ENCODE data around the gene LCK. TPM values are rescaled to one million over a fixed set of nuclear protein-coding genes. Genes with fewer than 3 reads are reported as not detected.

Gene LCK
- total RNA-seq, 1 donor from 2014 or later: 1.1 TPM

DNA sequence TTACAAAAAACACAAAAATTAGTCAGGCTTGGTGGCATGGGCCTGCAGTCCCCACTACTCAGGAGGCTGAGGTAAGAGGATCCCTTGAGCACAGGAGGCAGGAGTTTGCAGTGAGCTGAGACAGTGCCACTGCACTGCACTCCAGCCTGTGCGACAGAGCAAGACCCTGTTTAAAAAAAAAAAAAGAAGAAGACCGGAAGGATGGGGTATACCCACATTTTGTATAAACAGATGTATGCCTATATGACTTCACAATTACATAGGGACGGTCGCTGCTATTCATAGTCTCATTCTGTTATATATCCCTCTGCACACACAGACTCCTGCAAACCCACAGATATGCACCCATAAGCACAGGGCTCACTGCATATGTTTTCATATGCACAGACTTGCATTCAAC, 12.7 kb downstream of the LCK start:
- H3K27me3 Mint-ChIP-seq (ENCODE audit: unreplicated experiment): peaks cover 4% of the 10 kb centered on the region
- no peak overlapping the region for H3K27ac Mint-ChIP-seq (ENCODE audit: unreplicated experiment)

DNA sequence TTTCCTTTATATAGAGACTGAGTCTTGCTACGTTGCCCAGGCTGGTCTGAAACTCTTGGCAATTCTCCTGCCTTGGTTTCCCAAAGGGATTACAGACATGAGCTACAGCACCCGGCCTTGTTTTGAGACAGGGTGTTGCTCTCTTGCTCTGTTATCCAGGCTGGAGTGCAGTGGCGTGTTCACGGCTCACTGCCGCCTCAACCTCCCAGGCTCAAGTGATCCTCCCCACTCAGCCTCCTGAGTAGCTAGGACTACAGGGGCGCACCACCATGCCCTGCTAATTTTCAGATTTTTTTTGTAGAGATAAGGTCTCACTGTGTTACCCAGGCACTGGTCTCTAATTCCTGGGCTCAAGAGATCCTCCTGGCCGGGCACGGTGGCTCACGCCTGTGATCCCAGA, 14.8 kb downstream of the LCK start:
- Mint-ChIP-seq H3K4me1 (ENCODE audit: unreplicated experiment) (peaks cover 14% of the 10 kb centered on the region), H3K9me3 (ENCODE audit: unreplicated experiment) (no peaks in the 10 kb centered on the region), H3K36me3 (ENCODE audit: low read depth, unreplicated experiment) (no peaks in the 10 kb centered on the region), H3K27me3 (ENCODE audit: unreplicated experiment) (peaks cover 2% of the 10 kb centered on the region), H3K27ac (ENCODE audit: unreplicated experiment) (peak overlapping the region; percentile 37), H3K4me3 (ENCODE audit: unreplicated experiment) (no peak overlapping the region)
- TF ChIP-seq, protein P1, sequence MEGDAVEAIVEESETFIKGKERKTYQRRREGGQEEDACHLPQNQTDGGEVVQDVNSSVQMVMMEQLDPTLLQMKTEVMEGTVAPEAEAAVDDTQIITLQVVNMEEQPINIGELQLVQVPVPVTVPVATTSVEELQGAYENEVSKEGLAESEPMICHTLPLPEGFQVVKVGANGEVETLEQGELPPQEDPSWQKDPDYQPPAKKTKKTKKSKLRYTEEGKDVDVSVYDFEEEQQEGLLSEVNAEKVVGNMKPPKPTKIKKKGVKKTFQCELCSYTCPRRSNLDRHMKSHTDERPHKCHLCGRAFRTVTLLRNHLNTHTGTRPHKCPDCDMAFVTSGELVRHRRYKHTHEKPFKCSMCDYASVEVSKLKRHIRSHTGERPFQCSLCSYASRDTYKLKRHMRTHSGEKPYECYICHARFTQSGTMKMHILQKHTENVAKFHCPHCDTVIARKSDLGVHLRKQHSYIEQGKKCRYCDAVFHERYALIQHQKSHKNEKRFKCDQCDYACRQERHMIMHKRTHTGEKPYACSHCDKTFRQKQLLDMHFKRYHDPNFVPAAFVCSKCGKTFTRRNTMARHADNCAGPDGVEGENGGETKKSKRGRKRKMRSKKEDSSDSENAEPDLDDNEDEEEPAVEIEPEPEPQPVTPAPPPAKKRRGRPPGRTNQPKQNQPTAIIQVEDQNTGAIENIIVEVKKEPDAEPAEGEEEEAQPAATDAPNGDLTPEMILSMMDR (IDR thresholded peaks at IDR 0.05; ENCODE audit: unreplicated experiment): no peak
- DNase-seq (ENCODE audit: low spot score): no peak

More for the DNA sequence above, 12.7 kb downstream of the LCK start:
- TF ChIP-seq, protein P1 (IDR thresholded peaks at IDR 0.05; ENCODE audit: unreplicated experiment): no peak
- H3K36me3 Mint-ChIP-seq (ENCODE audit: low read depth, unreplicated experiment): no peaks in the 10 kb centered on the region
- peaks cover 14% of the 10 kb centered on the region for H3K4me1 Mint-ChIP-seq (ENCODE audit: unreplicated experiment)
- H3K4me3 Mint-ChIP-seq (ENCODE audit: unreplicated experiment): no peak overlapping the region
- no peaks in the 10 kb centered on the region for H3K9me3 Mint-ChIP-seq (ENCODE audit: unreplicated experiment)
- DNase-seq (ENCODE audit: low spot score): no peak

DNA sequence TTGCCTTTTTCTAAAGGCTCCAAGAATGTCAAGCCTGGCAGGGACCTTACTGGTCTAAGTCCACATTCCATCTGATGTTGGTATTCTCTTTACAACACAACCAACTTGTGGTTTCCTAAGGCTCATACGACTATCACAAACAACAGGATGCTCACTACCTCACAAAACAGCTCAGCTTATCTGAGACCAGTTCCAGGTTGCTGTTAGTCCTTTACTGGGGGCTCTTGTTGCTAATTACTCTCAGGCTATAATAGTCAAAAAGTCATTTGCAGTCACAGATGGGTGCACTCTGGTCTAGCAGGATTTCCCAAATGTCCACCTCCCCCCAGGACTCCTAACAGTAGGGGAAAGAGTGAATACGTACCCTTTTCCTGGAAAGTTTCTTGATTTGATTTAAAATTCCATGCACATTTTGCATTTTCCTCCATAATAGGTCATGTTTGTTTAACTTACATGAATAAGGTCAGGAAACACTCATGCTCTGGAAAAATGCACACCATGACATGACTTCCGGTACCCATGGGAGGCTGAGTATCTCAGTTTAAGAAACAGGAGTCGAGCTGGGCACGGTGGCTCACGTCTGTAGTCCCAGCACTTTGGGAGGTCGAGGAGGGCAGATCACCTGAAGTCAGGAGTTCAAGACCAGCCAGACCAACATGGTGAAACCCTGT, 16.0 kb downstream of the LCK start:
- Mint-ChIP-seq H3K27me3 (ENCODE audit: unreplicated experiment) (peaks cover 6% of the 10 kb centered on the region), H3K27ac (ENCODE audit: unreplicated experiment) (no peak overlapping the region), H3K4me3 (ENCODE audit: unreplicated experiment) (no peak overlapping the region), H3K4me1 (ENCODE audit: unreplicated experiment) (peaks cover 14% of the 10 kb centered on the region), H3K36me3 (ENCODE audit: low read depth, unreplicated experiment) (no peaks in the 10 kb centered on the region), H3K9me3 (ENCODE audit: unreplicated experiment) (no peaks in the 10 kb centered on the region)
- DNase-seq (ENCODE audit: low spot score): no peak
- TF ChIP-seq, protein P1 (IDR thresholded peaks at IDR 0.05; ENCODE audit: unreplicated experiment): no peak

DNA sequence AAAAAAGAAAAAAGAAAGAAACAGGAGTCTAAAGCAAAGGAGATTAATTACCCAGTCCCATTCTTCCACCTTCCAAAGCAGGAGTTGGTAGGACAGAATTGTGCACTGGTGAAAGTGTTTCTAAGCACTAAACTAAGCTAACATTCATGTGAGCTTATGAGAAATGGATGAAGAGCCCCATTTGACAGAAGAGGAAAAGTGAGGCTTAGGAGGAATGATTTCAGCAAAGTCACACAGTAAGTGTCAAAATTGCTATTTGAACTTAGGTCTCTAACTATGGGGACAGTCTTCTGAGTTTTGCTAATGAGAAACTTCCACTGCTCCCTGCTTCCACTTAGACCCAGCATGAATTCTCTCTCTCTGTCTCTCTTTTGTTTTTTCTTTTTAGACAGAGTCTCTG, 18.7 kb downstream of the LCK start:
- no peaks in the 10 kb centered on the region for H3K36me3 Mint-ChIP-seq (ENCODE audit: low read depth, unreplicated experiment)
- no peak overlapping the region for H3K27ac Mint-ChIP-seq (ENCODE audit: unreplicated experiment)
- no peak for DNase-seq (ENCODE audit: low spot score)
- H3K4me3 Mint-ChIP-seq (ENCODE audit: unreplicated experiment): no peak overlapping the region
- peaks cover 11% of the 10 kb centered on the region for H3K4me1 Mint-ChIP-seq (ENCODE audit: unreplicated experiment)
- TF ChIP-seq, protein P1 (IDR thresholded peaks at IDR 0.05; ENCODE audit: unreplicated experiment): no peak
- H3K9me3 Mint-ChIP-seq (ENCODE audit: unreplicated experiment): no peaks in the 10 kb centered on the region
- H3K27me3 Mint-ChIP-seq (ENCODE audit: unreplicated experiment): peaks cover 5% of the 10 kb centered on the region

DNA sequence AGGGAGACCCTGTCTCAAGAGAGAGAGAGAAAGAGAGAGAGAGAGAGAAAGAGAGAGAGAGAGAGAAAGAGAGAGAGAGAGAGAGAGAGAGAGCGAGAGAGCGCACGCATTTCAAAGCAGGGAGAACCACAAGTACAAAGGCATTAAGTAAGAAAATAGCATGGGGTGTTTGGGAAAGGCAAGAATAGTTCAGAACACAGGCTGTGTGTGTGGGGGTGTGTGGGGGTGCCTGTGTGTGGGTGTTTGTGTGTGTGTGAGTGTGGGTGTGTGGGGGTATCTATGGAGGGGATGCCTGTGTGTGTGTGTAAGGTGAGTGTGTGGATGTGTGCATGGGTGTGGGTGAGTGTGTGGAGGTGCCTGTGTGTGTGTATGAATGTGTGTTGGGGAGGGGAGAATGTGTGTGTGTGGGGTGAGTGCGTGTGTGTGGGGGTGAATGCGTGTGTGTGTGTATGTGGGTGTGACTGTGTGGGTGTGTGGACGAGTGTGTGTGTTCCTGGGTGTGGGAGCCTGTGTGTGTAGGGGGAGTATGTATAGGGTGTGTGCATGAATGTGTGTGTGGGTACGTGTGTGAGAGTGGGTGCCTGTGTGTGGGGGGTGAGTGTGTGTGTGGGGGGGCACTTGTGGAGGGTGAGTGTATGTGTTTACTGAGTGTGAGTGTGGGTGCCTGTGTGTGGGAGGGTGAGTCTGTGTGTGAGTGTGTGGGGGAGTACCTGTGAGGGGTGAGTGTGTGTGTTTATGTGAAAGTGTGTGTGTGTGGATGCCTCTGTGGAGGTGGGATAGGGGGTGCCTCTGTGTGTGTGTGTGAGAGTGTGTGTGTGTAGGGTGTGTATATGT, 21.7 kb downstream of the LCK start:
- Mint-ChIP-seq H3K4me1 (ENCODE audit: unreplicated experiment) (peaks cover 4% of the 10 kb centered on the region), H3K27ac (ENCODE audit: unreplicated experiment) (no peak overlapping the region), H3K4me3 (ENCODE audit: unreplicated experiment) (no peak overlapping the region), H3K9me3 (ENCODE audit: unreplicated experiment) (no peaks in the 10 kb centered on the region), H3K36me3 (ENCODE audit: low read depth, unreplicated experiment) (no peaks in the 10 kb centered on the region), H3K27me3 (ENCODE audit: unreplicated experiment) (peaks cover 15% of the 10 kb centered on the region)
- TF ChIP-seq, protein P1 (IDR thresholded peaks at IDR 0.05; ENCODE audit: unreplicated experiment): no peak
- DNase-seq (ENCODE audit: low spot score): no peak
